H1 (cell line): ENCODE measurements around the gene GPATCH2. TPM values are rescaled to one million over a fixed set of nuclear protein-coding genes. Genes with fewer than 3 reads are reported as not detected.

Experiments used
- CHD1 ChIP-seq: IDR thresholded peaks from 2 replicates; pipeline ENCODE4 v1.6.1; 2012; ENCODE audit warnings: low read depth, low read length, improper control_type of control experiment
- KDM1A ChIP-seq: fragments of 200-600, 300-600 bp; sonication (generic); IDR thresholded peaks from 2 replicates; pipeline ENCODE4 v1.7.1; 2016; ENCODE audit warnings: mild to moderate bottlenecking, low read length, borderline replicate concordance
- POLR2A ChIP-seq, 2 experiments: IDR thresholded peaks; 1 replicate in 1 of 2; 2 replicates in 1 of 2; pipeline ENCODE4 v1.6.1; 2011; ENCODE audit warnings: low read depth in 2 of 2, low read length in 2 of 2, mild to moderate bottlenecking in 2 of 2; ENCODE audit errors: control extremely low read depth in 1 of 2
- POLR2AphosphoS5 ChIP-seq: IDR thresholded peaks from 2 replicates; pipeline ENCODE4 v1.6.1; 2011; ENCODE audit warnings: low read depth, low read length
- RXRA ChIP-seq: IDR thresholded peaks from 2 replicates; pipeline ENCODE4 v1.6.1; 2011; ENCODE audit warnings: low read depth, mild to moderate bottlenecking, low read length, moderate library complexity; ENCODE audit not compliant: insufficient read depth
- SIRT6 ChIP-seq: IDR thresholded peaks from one replicate; pipeline ENCODE4 v1.7.1; 2012; ENCODE audit warnings: low read length, inconsistent platforms
- TBP ChIP-seq: IDR thresholded peaks from 2 replicates; pipeline ENCODE4 v1.6.1; 2011; ENCODE audit warnings: low read depth, low read length, improper control_type of control experiment
- polyA plus RNA-seq, 7 experiments: library from polyadenylated mRNA; depleted of rRNA in 3 of 7; stranded (reverse) in 5 of 7; unstranded in 2 of 7; fragments of >200 nt in 5 of 7; fragments of 200-250 nt in 2 of 7; gene quantifications; 1 replicate in 5 of 7; 2 replicates in 1 of 7; 4 replicates in 1 of 7; pipeline versions ENCODE4 v1.2.1 to v1.2.3, GENCODE V29; 2011 to 2013; ENCODE audit warnings: missing spikeins in 2 of 7, mixed read lengths in 2 of 7
- total RNA-seq: library from RNA; stranded (reverse); fragmentation: NEBNext Ultra II Directional; extraction: Animal tissue kit (Norgen Biotek cat#: 25700); gene quantifications from 2 replicates; pipeline ENCODE4 v1.2.1, GENCODE V29; 2021

GPATCH2 gene
- total and polyA plus RNA-seq, 2 of the 8 experiments (the other 6 are each of a cell fraction or from before 2014, with no cell fraction given): 3.9 to 13.1 TPM

GRCh38 chr1:217539510-217539909, 91.4 kb downstream of the GPATCH2 start (continued):
- TF ChIP-seq CHD1 (no peak), POLR2A (IDR thresholded peaks at IDR 0.05; ENCODE audit: control extremely low read depth in 1 of 2, low read depth in 2 of 2, low read length in 2 of 2) (no peak), SIRT6 (no peak), KDM1A (no peak), RXRA (no peak), POLR2AphosphoS5 (no peak), TBP (no peak)
